HG03521 (cell line): ENCODE measurements around the gene SRSF2.
"Not testable (repeated sequence)": the region's sequence is repeated elsewhere in the genome, so short reads cannot be mapped to it uniquely, and the experiment has no call there.

ENCODE experiments used
- ATAC-seq: cut with Tn5 transposase; IDR thresholded peaks from one replicate; pipeline ENCODE4 v1.9.1; 2021; ENCODE audit warnings: mild to moderate bottlenecking, moderate library complexity; ENCODE audit not compliant: unreplicated experiment

SRSF2 gene

DNA sequence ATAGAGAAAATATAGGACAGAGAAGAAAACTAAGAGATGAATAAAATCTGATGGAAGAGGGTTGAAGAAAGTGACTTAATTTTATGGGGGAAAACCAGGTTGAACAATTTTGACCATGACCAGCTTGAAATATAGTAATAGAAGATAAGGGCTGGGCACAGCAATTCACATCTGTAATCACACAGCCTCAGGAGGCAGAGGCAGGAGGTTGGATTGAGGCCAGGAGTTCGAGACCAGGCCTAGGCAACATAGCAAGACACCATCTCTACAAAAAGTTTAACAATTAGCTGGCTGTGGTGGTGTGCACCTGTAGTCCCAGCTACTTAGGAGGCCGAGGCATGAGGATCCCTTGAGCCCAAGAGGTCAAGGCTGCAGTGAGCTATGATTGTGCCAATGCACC is 35.1 kb downstream of the SRSF2 start:
- ATAC-seq: no peak

DNA sequence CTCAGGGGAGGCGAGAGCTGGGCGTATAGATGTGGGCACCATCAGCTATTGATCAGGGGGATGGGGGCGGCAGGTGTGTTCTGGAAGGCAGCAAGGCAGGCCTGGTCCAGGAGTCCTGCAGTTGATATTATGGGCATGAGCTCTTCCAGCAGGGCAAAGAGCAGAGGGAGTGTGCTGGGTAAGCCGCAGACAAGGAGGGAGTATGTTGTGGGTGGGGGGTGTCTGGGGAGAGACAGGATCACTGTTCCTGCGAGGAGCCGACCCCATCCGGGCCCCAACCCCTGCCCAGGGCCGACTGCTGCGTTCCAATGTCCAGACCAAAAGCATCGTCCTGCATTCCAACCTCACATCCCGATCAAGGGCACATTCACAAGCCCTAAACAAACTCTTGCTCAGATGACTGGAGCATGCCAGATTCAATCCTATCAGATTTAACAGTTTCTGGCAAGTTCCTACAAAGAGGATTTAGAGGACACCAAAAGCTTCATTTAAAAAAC is 35.6 kb downstream of the SRSF2 start:
- no peak for ATAC-seq

DNA sequence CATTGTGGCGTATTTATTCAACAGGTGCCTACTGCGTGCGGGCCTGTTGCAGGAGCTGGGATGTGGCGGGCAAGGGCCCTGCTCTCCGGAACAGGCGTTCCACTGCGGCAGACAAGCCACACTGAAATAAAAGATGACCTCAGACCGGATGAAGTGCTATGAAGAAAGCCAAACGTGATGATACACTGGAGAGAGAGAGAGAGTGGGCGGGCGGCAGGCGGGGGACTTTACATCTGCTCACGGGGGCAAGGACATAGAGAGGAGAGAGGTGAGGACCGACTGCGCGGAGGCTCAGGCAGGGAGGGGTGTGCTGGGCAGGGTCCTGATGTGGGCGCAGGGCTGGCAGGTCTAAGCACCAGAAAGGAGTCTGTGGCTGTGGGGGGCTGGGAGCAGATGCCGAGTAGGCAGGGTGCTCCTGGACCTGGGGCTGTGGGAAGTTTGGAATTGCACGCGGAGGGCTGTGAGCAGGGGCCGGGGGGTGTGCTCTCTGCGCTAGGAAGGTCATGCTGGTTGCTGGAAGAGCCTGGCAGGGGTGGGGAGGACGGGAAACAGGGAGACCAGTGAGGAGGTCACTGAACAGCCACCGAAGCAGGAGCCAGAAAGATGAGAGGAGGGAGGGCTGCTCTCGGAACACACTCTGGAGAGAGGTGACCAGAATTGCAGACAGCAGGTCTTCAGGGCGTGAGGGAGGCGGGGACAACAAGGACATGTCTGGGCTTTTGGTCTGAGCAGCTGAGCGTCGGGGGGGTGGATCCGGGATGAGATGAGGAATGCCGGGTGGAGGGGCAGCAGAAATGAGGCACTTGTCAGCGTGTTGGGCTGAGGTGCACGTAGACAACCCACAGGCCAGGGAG is 36.3 kb downstream of the SRSF2 start:
- no peak for ATAC-seq

DNA sequence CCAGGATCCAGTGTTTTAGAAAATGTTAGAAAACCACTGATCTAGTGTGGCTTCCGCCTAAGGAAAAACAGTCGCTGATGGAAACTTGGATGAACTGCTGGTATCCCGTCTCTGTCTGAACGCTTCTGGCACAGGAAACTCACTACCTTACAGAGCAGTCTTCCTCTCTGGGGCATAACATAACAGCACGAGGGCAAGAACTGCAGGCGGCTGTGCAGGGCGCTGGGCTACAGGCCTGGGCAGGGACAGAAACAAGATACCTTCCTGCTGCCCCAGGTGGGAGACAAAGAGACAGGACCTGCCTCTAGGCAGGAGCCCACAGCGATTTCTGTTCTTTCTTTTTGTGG is 36.9 kb downstream of the SRSF2 start:
- ATAC-seq: no peak

GRCh38 chr17:76698466-76698977 is 38.6 kb downstream of the SRSF2 start:
- ATAC-seq: not testable (repeated sequence)

- no peak for ATAC-seq
Observed at GRCh38 chr17:76697702-76698465, 39.2 kb downstream of the SRSF2 start.

DNA sequence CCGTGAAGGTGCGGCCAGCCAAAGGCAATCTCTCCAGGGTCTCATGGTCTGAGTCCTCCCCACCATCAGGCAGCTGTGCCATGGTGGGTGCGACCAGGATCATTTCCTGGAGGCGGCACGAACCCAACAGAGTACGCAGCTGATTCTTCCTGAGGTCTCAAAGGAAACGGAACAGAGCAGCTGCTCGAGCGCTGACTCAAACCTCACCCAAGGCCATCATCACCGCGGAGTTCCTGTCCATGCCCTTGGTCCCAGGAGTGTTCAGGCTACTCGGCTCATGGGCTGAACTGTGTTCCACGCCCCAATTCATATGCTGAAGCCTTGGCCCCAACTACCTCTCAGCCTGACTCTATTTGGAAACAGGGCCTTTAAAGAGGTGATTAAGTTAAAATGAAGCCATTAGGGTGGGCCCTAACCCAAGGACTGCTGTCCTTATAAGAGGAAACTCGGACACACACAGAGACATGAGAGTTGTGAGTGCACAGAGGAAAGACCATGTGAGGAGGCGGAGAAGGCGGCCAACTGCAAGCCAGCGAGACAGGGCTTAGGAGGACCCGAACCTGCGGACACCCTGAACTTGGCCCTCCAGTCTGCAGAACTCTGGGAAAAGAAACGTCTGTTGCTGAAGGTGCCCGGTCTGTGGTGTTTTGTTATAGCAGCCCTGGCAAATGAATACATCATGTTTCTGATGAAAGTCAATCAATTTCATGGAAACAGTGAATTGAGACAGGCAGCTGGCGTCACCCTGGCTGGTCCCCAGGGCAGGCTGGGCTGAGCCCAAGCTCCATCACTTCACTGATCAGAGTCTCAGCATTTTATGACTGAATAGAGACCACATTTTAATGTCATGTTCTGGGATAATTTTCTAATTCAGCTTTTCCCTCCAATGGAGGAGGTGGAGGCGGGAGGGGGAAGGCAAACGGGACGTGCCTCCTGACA is 40.1 kb downstream of the SRSF2 start:
- ATAC-seq: no peak

GRCh38 chr17:76695059-76695831 is 41.9 kb downstream of the SRSF2 start:
- ATAC-seq: no peak

DNA sequence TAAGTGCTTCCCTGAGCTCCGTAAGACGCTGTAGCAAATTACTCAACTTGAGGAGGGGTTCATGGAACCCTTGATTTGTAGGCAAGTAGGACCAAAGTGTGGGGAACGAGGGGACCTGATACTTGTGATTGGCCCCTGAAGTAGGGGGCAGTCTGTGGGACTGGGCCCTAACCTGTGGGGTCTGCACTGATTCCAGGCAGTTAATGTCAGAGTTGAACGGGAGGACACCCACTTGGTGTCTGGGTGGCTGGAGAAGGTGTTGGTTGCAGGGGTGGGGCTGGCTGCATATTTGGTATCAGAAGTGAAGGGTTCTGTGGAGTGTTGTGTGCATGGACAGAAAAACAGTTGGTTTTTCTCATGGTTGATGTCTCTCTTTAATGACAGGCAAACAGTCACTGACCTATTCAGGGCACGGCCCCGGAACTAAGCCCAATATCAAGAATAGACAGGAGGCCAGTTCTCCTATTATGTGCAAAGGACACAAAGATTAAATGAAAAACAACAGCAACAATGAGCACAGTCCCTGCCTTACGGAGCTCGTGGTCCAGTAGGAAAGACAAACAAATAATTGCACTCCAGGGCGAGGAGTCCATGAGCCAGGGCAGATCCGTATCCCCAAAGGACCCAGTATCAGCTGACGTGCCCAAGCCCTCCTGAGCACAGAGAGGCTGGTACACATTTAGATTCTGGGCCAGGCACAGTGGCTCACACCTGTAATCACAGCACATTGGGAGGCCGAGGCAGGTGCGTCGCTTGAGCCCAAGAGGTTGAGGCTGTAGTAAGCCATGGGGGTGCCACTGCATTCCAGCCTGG is 45.5 kb downstream of the SRSF2 start:
- no peak for ATAC-seq

DNA sequence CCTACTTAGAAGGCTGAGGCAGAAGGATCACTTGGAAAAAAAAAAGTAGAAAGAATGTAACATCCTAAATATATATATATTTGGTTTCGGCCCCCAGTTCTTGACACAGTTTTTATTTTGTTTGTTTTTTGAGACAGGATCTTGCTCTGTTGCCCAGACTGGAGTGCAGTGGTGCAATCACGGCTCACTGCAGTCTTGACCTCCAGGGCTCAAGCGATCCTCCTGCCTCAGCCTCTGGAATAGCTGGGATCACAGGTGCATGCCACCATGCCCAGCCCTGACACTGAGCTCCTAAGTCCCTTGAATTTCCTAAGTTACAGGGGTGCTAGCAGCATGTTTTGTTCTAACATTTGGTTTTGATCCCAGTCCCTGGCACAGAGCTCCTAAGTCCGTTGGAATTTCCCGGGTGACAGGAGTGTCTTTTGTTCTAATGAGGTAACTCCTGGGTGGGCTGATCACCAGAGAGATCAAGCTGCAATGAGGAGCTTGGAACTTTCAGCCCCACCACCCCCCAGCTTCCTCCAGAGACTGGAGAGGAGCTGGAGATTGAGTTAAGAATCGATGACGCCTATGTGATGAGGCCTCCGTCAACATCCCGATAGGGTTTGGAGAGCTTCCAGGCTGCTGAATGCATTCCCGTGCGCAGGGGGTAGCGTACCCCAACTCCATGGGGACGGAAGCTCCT is 46.4 kb downstream of the SRSF2 start:
- ATAC-seq: no peak

DNA sequence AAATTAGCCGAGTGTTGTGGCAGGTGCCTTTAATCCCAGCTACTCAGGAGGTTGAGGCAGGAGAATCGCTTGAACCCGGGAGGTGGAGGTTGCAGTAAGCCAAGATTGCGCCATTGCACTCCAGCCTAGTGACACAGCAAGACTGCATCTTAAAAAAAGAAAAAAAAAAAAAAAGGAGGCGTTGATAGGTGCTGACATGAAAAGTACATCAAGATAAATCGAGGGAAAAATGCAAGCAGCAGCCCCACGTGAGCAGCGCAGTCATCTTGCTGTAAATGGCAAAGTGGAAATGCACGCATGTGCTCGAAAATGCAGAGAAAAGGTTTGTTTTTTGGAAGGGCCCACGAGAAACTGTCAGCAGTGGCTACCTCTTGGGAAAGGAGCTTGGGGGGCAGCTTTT is 47.3 kb downstream of the SRSF2 start:
- ATAC-seq: no peak

GRCh38 chr17:76688165-76688622 is 48.9 kb downstream of the SRSF2 start:
- ATAC-seq: no peak

DNA sequence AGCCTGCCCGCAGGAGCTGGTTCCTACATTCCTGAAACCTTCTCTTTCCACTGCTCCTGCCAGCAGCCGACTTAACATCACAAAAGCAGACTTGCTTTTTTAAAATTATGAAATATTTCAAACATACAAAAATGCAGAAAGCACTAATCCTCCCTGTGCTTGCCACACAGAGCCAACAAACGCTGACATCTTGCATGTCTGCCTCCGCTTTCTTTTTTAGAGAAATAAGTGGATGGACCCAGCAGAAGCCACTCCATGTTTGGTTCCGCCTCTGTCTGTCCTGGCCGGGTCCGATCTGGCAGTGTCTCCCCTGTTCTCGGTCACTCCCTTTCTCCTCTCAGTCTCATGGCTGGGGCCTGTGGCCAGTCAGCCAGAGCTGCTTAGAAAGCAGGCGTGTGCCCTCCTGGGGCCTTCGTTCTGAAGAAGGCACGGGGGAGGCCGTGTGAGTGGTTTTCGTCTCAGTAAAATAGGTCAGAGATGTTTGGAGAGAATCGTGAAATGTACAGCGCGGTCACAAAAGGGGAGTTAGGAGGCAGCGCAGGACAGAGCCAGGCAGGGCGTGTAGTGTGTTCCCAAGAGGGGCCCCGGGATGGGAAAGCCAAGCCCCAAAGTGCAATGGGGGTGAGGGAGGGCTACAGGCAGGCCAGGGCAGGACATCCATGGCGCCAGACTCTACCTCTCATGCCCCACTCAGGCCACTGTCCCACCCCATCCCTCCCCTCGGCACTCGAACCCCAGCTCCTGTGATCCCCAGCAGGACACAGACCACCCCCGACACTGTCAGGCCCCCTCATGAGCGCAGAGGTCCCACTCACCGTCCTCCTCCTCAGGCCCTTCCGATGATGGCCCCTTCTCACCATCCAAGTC is 49.6 kb downstream of the SRSF2 start:
- no peak for ATAC-seq

DNA sequence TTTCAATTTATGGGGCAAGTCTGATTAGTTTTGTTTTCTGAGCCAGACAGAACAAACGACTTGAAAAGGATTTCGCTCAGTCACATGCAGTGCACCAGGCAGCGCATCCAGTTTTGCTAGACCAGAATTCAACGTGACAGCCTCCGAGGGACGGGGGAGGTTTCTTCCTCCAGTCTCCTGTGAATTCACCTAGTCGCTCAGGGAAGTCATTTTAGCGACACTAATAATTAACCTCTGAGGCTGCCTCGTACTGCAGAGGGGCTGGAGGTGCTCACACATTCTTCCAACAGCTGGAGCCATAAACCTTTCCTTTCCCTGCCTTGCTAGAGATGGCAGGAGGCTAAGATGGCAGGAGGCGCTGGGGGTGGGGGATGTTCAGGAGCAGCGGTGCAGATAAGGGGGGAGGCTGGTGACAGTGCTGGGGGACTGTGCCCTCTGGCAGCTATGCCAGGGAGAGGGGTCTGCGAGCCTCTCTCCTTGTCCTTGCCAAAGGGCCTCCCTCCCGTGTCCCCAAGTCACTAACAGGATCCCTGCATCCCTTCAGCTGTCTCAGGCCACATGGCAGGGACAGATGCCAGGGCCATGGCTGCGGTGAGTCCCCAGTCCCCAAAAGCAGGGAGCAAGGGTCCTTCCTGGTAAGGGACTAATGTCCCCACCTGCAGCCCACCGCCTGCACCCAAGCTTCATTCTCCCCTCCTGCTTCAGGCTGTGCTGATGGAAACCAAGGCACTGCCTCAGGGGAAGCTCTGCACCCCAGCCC is 50.4 kb downstream of the SRSF2 start:
- ATAC-seq: no peak

GRCh38 chr17:76685846-76686245 is 51.3 kb downstream of the SRSF2 start:
- ATAC-seq: no peak

GRCh38 chr17:76685366-76685765 is 51.8 kb downstream of the SRSF2 start:
- ATAC-seq: no peak

- no peak for ATAC-seq
Observed at GRCh38 chr17:76684756-76685155, 52.4 kb downstream of the SRSF2 start.
